Measurements from ENCODE around the gene CALM3. TPM values are rescaled to one million over a fixed set of nuclear protein-coding genes. Genes with fewer than 3 reads are reported as not detected.

Gene CALM3
- total and polyA plus RNA-seq, 2 of the 13 experiments (the other 11 are each of a cell fraction or from before 2014, with no cell fraction given), result 239 to 258 TPM

- TF ChIP-seq ZNF335 (CRISPR knock-in tag; IDR thresholded peaks at IDR 0.05) (peak; percentile 56; the same call in 1 of the 2 replicates), KAT8 (CRISPR knock-in tag; IDR thresholded peaks at IDR 0.05) (0 out of 2 replicates have a peak, but pooled peaks have one; percentile 28), ZNF672 (CRISPR knock-in tag; IDR thresholded peaks at IDR 0.05) (no peak), MAFF (IDR thresholded peaks at IDR 0.05; ENCODE audit: low read depth, low read length) (no peak), THAP11 (CRISPR knock-in tag; IDR thresholded peaks at IDR 0.05) (peak; percentile 76), ZNF605 (CRISPR knock-in tag; IDR thresholded peaks at IDR 0.05) (no peak), KDM5B (CRISPR knock-in tag; IDR thresholded peaks at IDR 0.05; ENCODE audit: borderline replicate concordance) (peak; percentile 57; the same call in 1 of the 2 replicates), NONO (IDR thresholded peaks at IDR 0.05) (no peak), NONO (CRISPR knock-in tag; conservative IDR thresholded peaks at IDR 0.05) (peak; percentile 59; the same call in 1 of the 2 replicates), ZMYM4 (CRISPR knock-in tag; IDR thresholded peaks at IDR 0.05) (0 out of 2 replicates have a peak, but pooled peaks have one; percentile 36), DPF2 (CRISPR knock-in tag; IDR thresholded peaks at IDR 0.05; ENCODE audit: borderline replicate concordance, low read depth) (peak; percentile 46; the same call in 1 of the 2 replicates), POGK (CRISPR knock-in tag; conservative IDR thresholded peaks at IDR 0.05) (0 out of 2 replicates have a peak, but pooled peaks have one; percentile 31), TSC22D2 (CRISPR knock-in tag; IDR thresholded peaks at IDR 0.05; ENCODE audit: borderline replicate concordance) (no peak), POLR2A (IDR thresholded peaks at IDR 0.05; ENCODE audit: insufficient read depth in 1 of 2, low read depth in 2 of 2, low read length in 2 of 2) (peak; percentile 47 to 81; a peak in 3 of 4 replicates), TMF1 (CRISPR knock-in tag; IDR thresholded peaks at IDR 0.05; ENCODE audit: low read depth) (0 out of 2 replicates have a peak, but pooled peaks have one; percentile 65), IRF2 (CRISPR knock-in tag; IDR thresholded peaks at IDR 0.05) (peak; percentile 98), KDM6A (CRISPR knock-in tag; IDR thresholded peaks at IDR 0.05; ENCODE audit: low read depth) (peak; percentile 75), SIX1 (CRISPR knock-in tag; IDR thresholded peaks at IDR 0.05; ENCODE audit: borderline replicate concordance) (0 out of 2 replicates have a peak, but pooled peaks have one; percentile 37), ZKSCAN8 (CRISPR knock-in tag; IDR thresholded peaks at IDR 0.05; ENCODE audit: borderline replicate concordance) (peak; percentile 26; the same call in 1 of the 2 replicates), CSRNP2 (CRISPR knock-in tag; conservative IDR thresholded peaks at IDR 0.05; ENCODE audit: low read depth) (no peak), ERF (CRISPR knock-in tag; IDR thresholded peaks at IDR 0.05) (0 out of 2 replicates have a peak, but pooled peaks have one; percentile 39), ZBTB38 (CRISPR knock-in tag; IDR thresholded peaks at IDR 0.05) (no peak; the same call in 1 of the 2 replicates)
- TF ChIP-seq, protein P1, sequence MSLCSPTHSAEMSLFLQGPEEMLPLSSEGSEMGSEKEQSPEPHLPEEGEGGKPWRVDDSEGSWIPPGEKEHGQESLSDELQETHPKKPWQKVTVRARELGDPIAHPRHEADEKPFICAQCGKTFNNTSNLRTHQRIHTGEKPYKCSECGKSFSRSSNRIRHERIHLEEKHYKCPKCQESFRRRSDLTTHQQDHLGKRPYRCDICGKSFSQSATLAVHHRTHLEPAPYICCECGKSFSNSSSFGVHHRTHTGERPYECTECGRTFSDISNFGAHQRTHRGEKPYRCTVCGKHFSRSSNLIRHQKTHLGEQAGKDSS (CRISPR knock-in tag; IDR thresholded peaks at IDR 0.05; ENCODE audit: borderline replicate concordance, low read depth), result peak; percentile 70; the same call in 1 of the 2 replicates
- TF ChIP-seq, protein P2, sequence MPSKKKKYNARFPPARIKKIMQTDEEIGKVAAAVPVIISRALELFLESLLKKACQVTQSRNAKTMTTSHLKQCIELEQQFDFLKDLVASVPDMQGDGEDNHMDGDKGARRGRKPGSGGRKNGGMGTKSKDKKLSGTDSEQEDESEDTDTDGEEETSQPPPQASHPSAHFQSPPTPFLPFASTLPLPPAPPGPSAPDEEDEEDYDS (CRISPR knock-in tag; IDR thresholded peaks at IDR 0.05), result peak; percentile 57
- TF ChIP-seq, protein P3, sequence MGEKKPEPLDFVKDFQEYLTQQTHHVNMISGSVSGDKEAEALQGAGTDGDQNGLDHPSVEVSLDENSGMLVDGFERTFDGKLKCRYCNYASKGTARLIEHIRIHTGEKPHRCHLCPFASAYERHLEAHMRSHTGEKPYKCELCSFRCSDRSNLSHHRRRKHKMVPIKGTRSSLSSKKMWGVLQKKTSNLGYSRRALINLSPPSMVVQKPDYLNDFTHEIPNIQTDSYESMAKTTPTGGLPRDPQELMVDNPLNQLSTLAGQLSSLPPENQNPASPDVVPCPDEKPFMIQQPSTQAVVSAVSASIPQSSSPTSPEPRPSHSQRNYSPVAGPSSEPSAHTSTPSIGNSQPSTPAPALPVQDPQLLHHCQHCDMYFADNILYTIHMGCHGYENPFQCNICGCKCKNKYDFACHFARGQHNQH (CRISPR knock-in tag; IDR thresholded peaks at IDR 0.05), result peak; percentile 60; the same call in 1 of the 2 replicates
Observed at GRCh38 chr19:46603195-46603637, 2.1 kb downstream of the CALM3 start (continued).

Data from HepG2 (cell line).